ENCODE measurements around the gene TRIM67.
A peak's percentile ranks its signal among the peaks of the same experiment; 100 is the strongest.
"Not testable (repeated sequence)": the region's sequence is repeated elsewhere in the genome, so short reads cannot be mapped to it uniquely, and the experiment has no call there.

Gene TRIM67

GRCh38 chr1:231161667-231162296 is at the start of gene TRIM67:
Gene TRIM67, plus strand, starts transcription at chr1:231162058. Its CDS starts 912 bp downstream, at chr1:231162970.
- peak; percentile 28 for DNase-seq

GRCh38 chr1:231116738-231117137 is 45.1 kb upstream of the TRIM67 start:
- no peak for DNase-seq

- no peak for DNase-seq
Observed at GRCh38 chr1:231118704-231119453, 43.0 kb upstream of the TRIM67 start.

- no peak for DNase-seq
Observed at GRCh38 chr1:231121533-231121932, 40.3 kb upstream of the TRIM67 start.

GRCh38 chr1:231122143-231122542 is 39.7 kb upstream of the TRIM67 start:
- DNase-seq, result no peak

- DNase-seq, result no peak
Observed at GRCh38 chr1:231124746-231125145, 37.1 kb upstream of the TRIM67 start.

- no peak for DNase-seq
Observed at GRCh38 chr1:231125972-231126580, 35.8 kb upstream of the TRIM67 start.

- not testable (repeated sequence) for DNase-seq
Observed at GRCh38 chr1:231127106-231127505, 34.8 kb upstream of the TRIM67 start.

GRCh38 chr1:231128471-231128870 is 33.4 kb upstream of the TRIM67 start:
- not testable (repeated sequence) for DNase-seq

- DNase-seq, result no peak
Observed at GRCh38 chr1:231130544-231130943, 31.3 kb upstream of the TRIM67 start.

- DNase-seq, result not testable (repeated sequence)
Observed at GRCh38 chr1:231132591-231132990, 29.3 kb upstream of the TRIM67 start.

- no peak for DNase-seq
Observed at GRCh38 chr1:231134624-231135023, 27.2 kb upstream of the TRIM67 start.

GRCh38 chr1:231138236-231138635 is 23.6 kb upstream of the TRIM67 start:
- no peak for DNase-seq

GRCh38 chr1:231139125-231139649 is 22.7 kb upstream of the TRIM67 start:
- DNase-seq, result no peak

GRCh38 chr1:231139659-231140654 is 21.9 kb upstream of the TRIM67 start:
- DNase-seq, result no peak

GRCh38 chr1:231144416-231145193 is 17.3 kb upstream of the TRIM67 start:
- DNase-seq, result no peak

GRCh38 chr1:231147896-231148295 is 14.0 kb upstream of the TRIM67 start:
- no peak for DNase-seq

- no peak for DNase-seq
Observed at GRCh38 chr1:231151811-231152210, 10.0 kb upstream of the TRIM67 start.

- DNase-seq, result no peak
Observed at GRCh38 chr1:231153726-231154125, 8.1 kb upstream of the TRIM67 start.

- no peak for DNase-seq
Observed at GRCh38 chr1:231155808-231156207, 6.0 kb upstream of the TRIM67 start.

- DNase-seq, result no peak
Observed at GRCh38 chr1:231157311-231157710, 4.5 kb upstream of the TRIM67 start.

GRCh38 chr1:231158141-231158540 is 3.7 kb upstream of the TRIM67 start:
- DNase-seq, result not testable (repeated sequence)
